ENCODE results near the gene SF3A2. TPM values are rescaled to one million over a fixed set of nuclear protein-coding genes. Genes with fewer than 3 reads are reported as not detected.
A peak's percentile ranks its signal among the peaks of the same experiment; 100 is the strongest.

The SF3A2 gene
- total and polyA plus RNA-seq, 2 donors (not counting 1 experiment from before 2014, with no cell fraction given): 98.2 to 140 TPM

DNA sequence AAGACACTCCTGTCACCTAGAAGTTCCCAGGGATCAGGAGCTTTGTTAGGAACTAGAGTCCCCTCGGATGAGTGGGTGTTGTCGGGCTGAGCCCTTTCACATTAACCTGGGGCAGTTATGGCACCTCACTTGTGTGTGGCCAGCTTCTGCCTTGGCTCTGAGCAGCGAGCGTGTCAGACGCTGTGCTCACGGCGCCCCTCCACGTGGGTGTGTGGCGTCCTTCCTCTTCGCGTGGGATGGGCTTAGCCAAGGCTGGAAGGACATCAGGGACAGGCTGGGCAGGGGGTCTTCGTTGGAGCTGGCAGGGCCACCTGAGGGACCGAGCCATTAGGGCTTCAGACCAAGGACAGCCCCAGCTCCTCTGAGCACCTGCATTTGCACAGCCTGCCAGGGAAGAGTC lies 49.5 kb upstream of the SF3A2 start:
- Histone ChIP-seq H3K9me3 (ENCODE audit: control extremely low read depth in 1 of 3, control insufficient read depth in 2 of 3, insufficient read depth in 1 of 3, low read length in 2 of 3) (peaks cover 0 to 12% (median 0%) of the 10 kb centered on the region in 3 donors), H4K20me1 (ENCODE audit: control insufficient read depth, insufficient read depth, low read length, poor library complexity, severe bottlenecking) (peaks cover 95% of the 10 kb centered on the region), H3K9ac (ENCODE audit: low read length) (no peak overlapping the region), H3K27me3 (replicated peaks in 1 of 4; ENCODE audit: control extremely low read depth in 1 of 4, control insufficient read depth in 3 of 4, insufficient read depth in 4 of 4, low read length in 3 of 4) (no peaks in the 10 kb centered on the region), H2AFZ (ENCODE audit: insufficient read depth, low read depth, low read length, poor library complexity, severe bottlenecking) (no peak overlapping the region), H3K79me2 (ENCODE audit: control insufficient read depth, insufficient read depth, low read length) (peaks cover 87% of the 10 kb centered on the region), H3K4me3 (ENCODE audit: control extremely low read depth in 1 of 5, extremely low read depth in 1 of 5, insufficient read depth in 1 of 5, low read depth in 2 of 5, low read length in 4 of 5) (no peak overlapping the region), H3K4me1 (ENCODE audit: control insufficient read depth in 2 of 2, insufficient read depth in 2 of 2, low read length in 2 of 2) (peaks cover 30 to 39% of the 10 kb centered on the region in 2 donors), H3K36me3 (replicated peaks in 1 of 2; ENCODE audit: control extremely low read depth in 1 of 2, control insufficient read depth in 1 of 2, extremely low read depth in 1 of 2, insufficient read depth in 2 of 2, low read length in 1 of 2) (peaks cover 0 to 59% of the 10 kb centered on the region in 2 experiments), H3K4me2 (replicated peaks; ENCODE audit: low read depth, low read length, poor library complexity, severe bottlenecking) (peak overlapping the region; percentile 40), H3K27ac (ENCODE audit: low read length in 2 of 2) (peak overlapping the region; percentile 10 to 26)
- POLR2A ChIA-PET: interaction anchor here (0.6 to 1.1 kb wide), 4 partner anchors 42 to 318 kb away, joined by 4 to 8 read pairs (median 6); no protein-coding TSS in a partner anchor
- peak overlapping the region; percentile 39 for H3K27ac Mint-ChIP-seq
- ATAC-seq (ENCODE audit: low read depth) (no peak), DNase-seq (no peak)
- intact Hi-C loops (cut with micrococcal nuclease): no loop called here
- CTCF ChIA-PET: interaction anchor here (0.6 to 2.5 kb wide), 4 partner anchors 10 to 39 kb away, joined by 3 to 9 read pairs (median 4); no protein-coding TSS in a partner anchor
- peak overlapping the region; percentile 7 for H3K4me3 Mint-ChIP-seq
- WGBS (ENCODE audit: insufficient coverage): 92% methylated on average over 13 of the region's 13 CpGs
- no peaks in the 10 kb centered on the region for H3K27me3 Mint-ChIP-seq
- H3K9me3 Mint-ChIP-seq (ENCODE audit: insufficient read depth): no peaks in the 10 kb centered on the region
- TF ChIP-seq, protein P1, sequence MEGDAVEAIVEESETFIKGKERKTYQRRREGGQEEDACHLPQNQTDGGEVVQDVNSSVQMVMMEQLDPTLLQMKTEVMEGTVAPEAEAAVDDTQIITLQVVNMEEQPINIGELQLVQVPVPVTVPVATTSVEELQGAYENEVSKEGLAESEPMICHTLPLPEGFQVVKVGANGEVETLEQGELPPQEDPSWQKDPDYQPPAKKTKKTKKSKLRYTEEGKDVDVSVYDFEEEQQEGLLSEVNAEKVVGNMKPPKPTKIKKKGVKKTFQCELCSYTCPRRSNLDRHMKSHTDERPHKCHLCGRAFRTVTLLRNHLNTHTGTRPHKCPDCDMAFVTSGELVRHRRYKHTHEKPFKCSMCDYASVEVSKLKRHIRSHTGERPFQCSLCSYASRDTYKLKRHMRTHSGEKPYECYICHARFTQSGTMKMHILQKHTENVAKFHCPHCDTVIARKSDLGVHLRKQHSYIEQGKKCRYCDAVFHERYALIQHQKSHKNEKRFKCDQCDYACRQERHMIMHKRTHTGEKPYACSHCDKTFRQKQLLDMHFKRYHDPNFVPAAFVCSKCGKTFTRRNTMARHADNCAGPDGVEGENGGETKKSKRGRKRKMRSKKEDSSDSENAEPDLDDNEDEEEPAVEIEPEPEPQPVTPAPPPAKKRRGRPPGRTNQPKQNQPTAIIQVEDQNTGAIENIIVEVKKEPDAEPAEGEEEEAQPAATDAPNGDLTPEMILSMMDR (IDR thresholded peaks at IDR 0.05): no peak
- TF ChIP-seq EZH2 (IDR thresholded peaks at IDR 0.05; ENCODE audit: borderline replicate concordance, insufficient read depth, low read depth, low read length, poor library complexity, severe bottlenecking): no peak
- peaks cover 52% of the 10 kb centered on the region for H3K4me1 Mint-ChIP-seq

DNA sequence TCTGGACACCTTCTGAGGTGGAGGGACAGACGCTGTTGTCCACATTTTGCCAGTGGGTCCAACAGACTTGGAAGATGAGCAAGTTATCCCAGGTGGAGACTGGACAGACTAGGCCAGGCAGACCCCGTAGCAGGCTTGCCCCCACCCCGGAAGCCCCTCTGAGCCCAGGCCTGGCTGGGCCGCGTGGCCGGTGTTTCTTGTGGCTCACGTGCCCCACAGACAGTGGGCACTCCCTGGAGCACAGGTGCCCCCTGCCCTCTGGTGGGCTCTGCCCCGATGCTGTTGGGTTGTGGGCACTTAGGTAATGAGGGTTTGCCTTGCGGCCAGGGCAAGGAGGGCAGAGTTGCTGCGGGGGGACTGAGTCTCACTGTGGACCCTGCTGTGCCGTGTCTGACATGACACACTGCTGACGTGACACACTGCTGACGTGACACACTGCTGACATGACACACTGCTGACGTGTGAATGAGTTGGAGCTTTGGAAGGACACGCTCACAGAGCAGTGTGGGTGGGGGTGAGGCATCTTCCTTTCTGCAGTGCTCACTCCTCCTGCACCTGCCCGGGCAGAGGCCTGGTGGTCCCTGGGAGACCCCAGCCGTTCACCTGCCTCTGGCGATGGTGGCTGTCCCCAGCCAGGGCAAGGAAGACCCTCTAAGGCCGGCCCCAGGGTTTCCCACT lies 47.8 kb upstream of the SF3A2 start:
- DNase-seq (no peak), ATAC-seq (ENCODE audit: low read depth) (no peak)
- peaks cover 96% of the 10 kb centered on the region for H3K79me2 ChIP-seq (ENCODE audit: control insufficient read depth, insufficient read depth, low read length)
- no peak overlapping the region for H3K4me3 ChIP-seq (ENCODE audit: control extremely low read depth in 1 of 5, extremely low read depth in 1 of 5, insufficient read depth in 1 of 5, low read depth in 2 of 5, low read length in 4 of 5)
- H3K4me1 ChIP-seq (ENCODE audit: control insufficient read depth in 2 of 2, insufficient read depth in 2 of 2, low read length in 2 of 2): peaks cover 17 to 26% of the 10 kb centered on the region in 2 donors
- no peaks in the 10 kb centered on the region for H3K9me3 Mint-ChIP-seq (ENCODE audit: insufficient read depth)
- H3K27me3 ChIP-seq (replicated peaks in 1 of 4; ENCODE audit: control extremely low read depth in 1 of 4, control insufficient read depth in 3 of 4, insufficient read depth in 4 of 4, low read length in 3 of 4): no peaks in the 10 kb centered on the region
- peak overlapping the region; percentile 49 for H3K4me3 Mint-ChIP-seq
- WGBS (ENCODE audit: insufficient coverage): 98% methylated on average over 18 of the region's 19 CpGs
- no peak overlapping the region for H3K27ac ChIP-seq (ENCODE audit: low read length in 2 of 2)
- POLR2A ChIA-PET: no interaction called here
- peaks cover 37% of the 10 kb centered on the region for H3K4me1 Mint-ChIP-seq
- CTCF ChIA-PET: interaction anchor here (0.5 kb wide), 1 partner anchor 202 kb away, joined by 3 read pairs; no protein-coding TSS in a partner anchor
- peak overlapping the region; percentile 65 for H3K27ac Mint-ChIP-seq
- intact Hi-C loops (cut with micrococcal nuclease): loop anchor here (1.0 kb wide), 1 partner anchor 18 kb away; no protein-coding TSS in a partner anchor
- peaks cover 0 to 12% (median 0%) of the 10 kb centered on the region in 3 donors for H3K9me3 ChIP-seq (ENCODE audit: control extremely low read depth in 1 of 3, control insufficient read depth in 2 of 3, insufficient read depth in 1 of 3, low read length in 2 of 3)
- H2AFZ ChIP-seq (ENCODE audit: insufficient read depth, low read depth, low read length, poor library complexity, severe bottlenecking): no peak overlapping the region
- TF ChIP-seq, protein P1 (IDR thresholded peaks at IDR 0.05): no peak
- no peak for TF ChIP-seq EZH2 (IDR thresholded peaks at IDR 0.05; ENCODE audit: borderline replicate concordance, insufficient read depth, low read depth, low read length, poor library complexity, severe bottlenecking)
- H3K9ac ChIP-seq (ENCODE audit: low read length): no peak overlapping the region
- H3K27me3 Mint-ChIP-seq: no peaks in the 10 kb centered on the region
- peak overlapping the region; percentile 72 for H3K4me2 ChIP-seq (replicated peaks; ENCODE audit: low read depth, low read length, poor library complexity, severe bottlenecking)
- peaks cover 92% of the 10 kb centered on the region for H4K20me1 ChIP-seq (ENCODE audit: control insufficient read depth, insufficient read depth, low read length, poor library complexity, severe bottlenecking)
- H3K36me3 ChIP-seq (replicated peaks in 1 of 2; ENCODE audit: control extremely low read depth in 1 of 2, control insufficient read depth in 1 of 2, extremely low read depth in 1 of 2, insufficient read depth in 2 of 2, low read length in 1 of 2): peaks cover 0 to 71% of the 10 kb centered on the region in 2 experiments
